HG03575 (cell line): ENCODE data around the gene C9orf85.
"Not testable (repeated sequence)": the region's sequence is repeated elsewhere in the genome, so short reads cannot be mapped to it uniquely, and the experiment has no call there.

Source experiments
- ATAC-seq: cut with Tn5 transposase; IDR thresholded peaks from one replicate; pipeline ENCODE4 v1.9.1; 2021; ENCODE audit not compliant: unreplicated experiment, insufficient number of reproducible peaks, low FRiP score; ENCODE audit errors: extremely low read depth

Gene C9orf85

GRCh38 chr9:71984831-71985281, 73.4 kb downstream of the C9orf85 start:
- no peak for ATAC-seq

GRCh38 chr9:71985297-71985911, 74.0 kb downstream of the C9orf85 start:
- no peak for ATAC-seq

- ATAC-seq = no peak
These were observed 75.5 kb downstream of the C9orf85 start for GRCh38 chr9:71986900-71987299.

GRCh38 chr9:71987471-71988371, 76.3 kb downstream of the C9orf85 start:
- no peak for ATAC-seq

GRCh38 chr9:71990466-71990865, 79.0 kb downstream of the C9orf85 start:
- no peak for ATAC-seq

- no peak for ATAC-seq
These were observed 94.0 kb downstream of the C9orf85 start for GRCh38 chr9:72005451-72005850.

- no peak for ATAC-seq
These were observed 95.1 kb downstream of the C9orf85 start for GRCh38 chr9:72006501-72006900.

- ATAC-seq = not testable (repeated sequence)
These were observed 96.3 kb downstream of the C9orf85 start for GRCh38 chr9:72007726-72008125.

GRCh38 chr9:72012646-72013045, 101.2 kb downstream of the C9orf85 start:
- no peak for ATAC-seq

GRCh38 chr9:72013292-72013760, 101.9 kb downstream of the C9orf85 start:
- no peak for ATAC-seq

- ATAC-seq = no peak
These were observed 111.4 kb downstream of the C9orf85 start for GRCh38 chr9:72022841-72023240.
